K562 (cell line): Measurements from ENCODE around the gene C1QTNF2.

ENCODE experiments used
- CSDE1 ChIP-seq, 2 experiments: fragments of 450-650 bp; IDR thresholded peaks; 2 replicates each; pipeline ENCODE4 v1.6.1; 2016; ENCODE audit warnings: mild to moderate bottlenecking in 1 of 2
- CTCF ChIP-seq, 3 experiments: IDR thresholded peaks in 2 of 3; conservative IDR thresholded peaks in 1 of 3; 2 replicates each; pipeline ENCODE4 v1.5.1; 2011 to 2012; ENCODE audit warnings: low read length in 3 of 3, mild to moderate bottlenecking in 3 of 3, control low read depth in 2 of 3, improper control_type of control experiment in 1 of 3, inconsistent platforms in 1 of 3, low read depth in 1 of 3, mixed read lengths in 1 of 3, moderate library complexity in 1 of 3; ENCODE audit not compliant: insufficient read depth in 2 of 3
- ELK3 ChIP-seq: fragments of 450-650 bp; formaldehyde crosslinking; IDR thresholded peaks from 2 replicates; pipeline ENCODE4 v1.4.0; 2020; ENCODE audit warnings: mild to moderate bottlenecking
- EZH2 ChIP-seq: IDR thresholded peaks from 2 replicates; pipeline ENCODE4 v1.6.1; 2012; ENCODE audit warnings: low read depth, mild to moderate bottlenecking, inconsistent platforms, low read length, borderline replicate concordance
- FOS ChIP-seq: IDR thresholded peaks from 3 replicates; pipeline ENCODE4 v1.6.1; 2011; ENCODE audit not compliant: insufficient read length; ENCODE audit errors: extremely low read depth
- ZNF561 ChIP-seq: fragments of 450-650 bp; formaldehyde crosslinking; conservative IDR thresholded peaks from 2 replicates; pipeline ENCODE4 v1.4.0; 2020; ENCODE audit warnings: mild to moderate bottlenecking, moderate library complexity

GRCh38 chr5:160330212-160330611 lies 40.2 kb downstream of the C1QTNF2 start:
- TF ChIP-seq CTCF (IDR thresholded peaks at IDR 0.05 in 2 of 3, conservative IDR thresholded peaks at IDR 0.05 in 1 of 3; ENCODE audit: insufficient read depth in 2 of 3, low read depth in 1 of 3, low read length in 3 of 3) (no peak), FOS (no peak), ELK3 (CRISPR knock-in tag) (no peak), CSDE1 (IDR thresholded peaks at IDR 0.05) (no peak), EZH2 (no peak), ZNF561 (CRISPR knock-in tag) (no peak)
